Tibial nerve (tissue), 4 donors: Measurements from ENCODE around the gene KPTN.

Source experiments
- CTCF ChIP-seq, 5 experiments: fragments of 200-600 bp in 3 of 5; fragments of 450-650 bp in 2 of 5; sonication (generic) in 3 of 5; IDR thresholded peaks; one replicate each; pipeline ENCODE4 v1.5.1; 2016 to 2019; ENCODE audit warnings: antibody characterized with exemption in 5 of 5, mild to moderate bottlenecking in 3 of 5, moderate library complexity in 2 of 5
- EP300 ChIP-seq, 2 donors: sonication (generic); formaldehyde crosslinking; IDR thresholded peaks; one replicate each; pipeline ENCODE4 v1.6.1; 2017; ENCODE audit warnings: antibody characterized with exemption in 2 of 2, mild to moderate bottlenecking in 1 of 2
- POLR2A ChIP-seq, 2 donors: fragments of 450-650 bp; IDR thresholded peaks; one replicate each; pipeline ENCODE4 v1.6.1; 2017; ENCODE audit warnings: antibody characterized with exemption in 2 of 2, mild to moderate bottlenecking in 2 of 2, moderate library complexity in 2 of 2

GRCh38 chr19:47512948-47513319, 28.9 kb upstream of the KPTN start:
- TF ChIP-seq CTCF (IDR thresholded peaks at IDR 0.05) (no peak), POLR2A (IDR thresholded peaks at IDR 0.05) (no peak), EP300 (IDR thresholded peaks at IDR 0.05) (no peak)
